HepG2 (cell line): Measurements from ENCODE around the gene SRSF7. TPM values are rescaled to one million over a fixed set of nuclear protein-coding genes. Genes with fewer than 3 reads are reported as not detected.

Experiments used
- ATAC-seq: fragments of 200-7000 bp; cut with Tn5 transposase; 3 replicates; pipeline ENCODE4 v1.9.1; 2020; ENCODE audit warnings: mild to moderate bottlenecking, moderate library complexity
- BruUV-seq: library from RNA; stranded (reverse); fragments of 400-500 nt; replicated peaks from 2 replicates; lab custom pipeline; 2021; lab: Mats Ljungman, UMichigan
- CTCF ChIA-PET: fragments of 300-600 bp; formaldehyde crosslinking; extraction: SDS; loops from one replicate; lab custom pipeline; 2021; ENCODE audit warnings: low total read pairs, inconsistent platforms, low intra/inter-chr PET ratio; lab: Yijun Ruan, JAX
- POLR2A ChIA-PET: fragments of 350-600 bp; sonication (Branson Sonifier 250); formaldehyde crosslinking; loops from one replicate; lab custom pipeline; 2020; ENCODE audit warnings: antibody characterized with exemption, inconsistent platforms; lab: Yijun Ruan, JAX
- DNase-seq: peaks from one replicate; pipeline ENCODE4 v3.0.0-alpha.2; 2015; ENCODE audit warnings: low spot score
- FAIRE-seq: peaks from 3 replicates; lab custom pipeline; 2011; peaks lifted over from hg19 to GRCh38; lab: Jason Lieb, UNC
- H2AFZ ChIP-seq: one replicate; pipeline ENCODE4 v1.6.1; 2011; ENCODE audit warnings: low read length, inconsistent platforms
- H3K27ac ChIP-seq: fragments of 300-600 bp; 3 replicates; pipeline ENCODE4 v1.8.0; 2011; ENCODE audit warnings: mixed run types, mild to moderate bottlenecking, mixed read lengths, low read length, inconsistent platforms; ENCODE audit not compliant: insufficient read depth; ENCODE audit errors: extremely low read length
- H3K27me3 ChIP-seq, 2 experiments: fragments of 200-600 bp in 1 of 2; 2 replicates in 1 of 2; 3 replicates in 1 of 2; pipeline versions ENCODE4 v1.6.0 to v1.8.0; 2011; ENCODE audit warnings: low read length in 2 of 2, mild to moderate bottlenecking in 2 of 2, moderate library complexity in 2 of 2, inconsistent platforms in 1 of 2; ENCODE audit not compliant: insufficient read depth in 2 of 2, control insufficient read depth in 1 of 2
- H3K36me3 ChIP-seq, 2 experiments: fragments of 200-600 bp in 1 of 2; replicated peaks in 1 of 2; 2 replicates in 1 of 2; 3 replicates in 1 of 2; pipeline versions ENCODE4 v1.5.1 to v1.8.0; 2011; ENCODE audit warnings: low read length in 2 of 2, inconsistent platforms in 1 of 2; ENCODE audit not compliant: insufficient read depth in 2 of 2, control insufficient read depth in 1 of 2
- H3K4me1 ChIP-seq: 2 replicates; pipeline ENCODE4 v1.5.1; 2012; ENCODE audit warnings: low read length, inconsistent platforms; ENCODE audit not compliant: insufficient read depth
- H3K4me2 ChIP-seq: 2 replicates; pipeline ENCODE4 v1.6.0; 2011; ENCODE audit warnings: low read depth, low read length, inconsistent platforms
- H3K4me3 ChIP-seq, 3 experiments: fragments of 200-600 bp in 1 of 3; sonication (generic), shearing (Covaris generic) in 1 of 3; replicated peaks in 1 of 3; 2 replicates each; pipeline ENCODE4 v1.5.1; 2011 to 2016; ENCODE audit warnings: low read length in 3 of 3, inconsistent platforms in 2 of 3, low read depth in 2 of 3, mild to moderate bottlenecking in 2 of 3, control low read depth in 1 of 3, mixed read lengths in 1 of 3; ENCODE audit not compliant: insufficient read depth in 1 of 3
- H3K79me2 ChIP-seq: one replicate; pipeline ENCODE4 v1.6.1; 2011; ENCODE audit warnings: low read length, inconsistent platforms; ENCODE audit not compliant: insufficient read depth
- H3K9ac ChIP-seq: 2 replicates; pipeline ENCODE4 v1.6.0; 2011; ENCODE audit warnings: mild to moderate bottlenecking, low read depth, low read length, inconsistent platforms; ENCODE audit not compliant: insufficient read depth
- H3K9me3 ChIP-seq: 2 replicates; pipeline ENCODE4 v1.5.1; 2012; ENCODE audit warnings: mild to moderate bottlenecking, low read length
- H4K20me1 ChIP-seq: 2 replicates; pipeline ENCODE4 v1.6.0; 2011; ENCODE audit warnings: inconsistent platforms, mild to moderate bottlenecking, low read length, moderate library complexity; ENCODE audit not compliant: insufficient read depth
- CHD2 ChIP-seq: IDR thresholded peaks from 2 replicates; pipeline ENCODE4 v1.6.1; 2011; ENCODE audit warnings: low read depth, low read length, improper control_type of control experiment
- ETV5 ChIP-seq: IDR thresholded peaks from 2 replicates; pipeline ENCODE4 v1.6.1; 2018; ENCODE audit warnings: missing biosample characterization, missing genetic modification reagents, inconsistent platforms, borderline replicate concordance
- GATAD1 ChIP-seq: IDR thresholded peaks from 2 replicates; pipeline ENCODE4 v1.6.1; 2016; ENCODE audit warnings: missing genetic modification reagents, missing compliant biosample characterization
- GMEB2 ChIP-seq: IDR thresholded peaks from 2 replicates; pipeline ENCODE4 v1.6.1; 2016; ENCODE audit warnings: missing biosample characterization, missing genetic modification reagents, low read depth
- RARG ChIP-seq: sonication (generic); formaldehyde crosslinking; IDR thresholded peaks from 2 replicates; pipeline ENCODE4 v1.4.0; 2020; ENCODE audit warnings: low read depth, mild to moderate bottlenecking, missing genetic modification reagents
- ZNF121 ChIP-seq: sonication (generic); formaldehyde crosslinking; IDR thresholded peaks from 2 replicates; pipeline ENCODE4 v1.5.0; 2020; ENCODE audit warnings: mild to moderate bottlenecking, missing genetic modification reagents
- ZNF333 ChIP-seq: sonication (generic); formaldehyde crosslinking; IDR thresholded peaks from 2 replicates; pipeline ENCODE4 v1.4.0; 2020; ENCODE audit warnings: mild to moderate bottlenecking, missing genetic modification reagents, borderline replicate concordance
- ZNF367 ChIP-seq: sonication (generic); formaldehyde crosslinking; IDR thresholded peaks from 2 replicates; pipeline ENCODE4 v1.4.0; 2020; ENCODE audit warnings: missing genetic modification reagents, borderline replicate concordance
- ZNF570 ChIP-seq: sonication (generic); formaldehyde crosslinking; IDR thresholded peaks from 2 replicates; pipeline ENCODE4 v1.4.0; 2020; ENCODE audit warnings: mild to moderate bottlenecking, missing genetic modification reagents, borderline replicate concordance
- ZNF7 ChIP-seq: IDR thresholded peaks from 2 replicates; pipeline ENCODE4 v1.6.1; 2016; ENCODE audit warnings: missing biosample characterization, missing genetic modification reagents
- WGBS: methylation state at CpG from one replicate; pipeline ENCODE4 v1.1.6; 2017; ENCODE audit warnings: low lambda C conversion rate; 5-methylcytosine and 5-hydroxymethylcytosine counted together
- in situ Hi-C: cut with HindIII; loops from 2 replicates; pipeline ENCODE4 v1.10.0; 2017; ENCODE audit warnings: low pct_unique_long_range_greater_than_20kb; ENCODE audit not compliant: extremely low pct_ligation_motif_present
- intact Hi-C: fragments of 100-400 bp; cut with micrococcal nuclease; formaldehyde crosslinking; loops from one replicate; pipeline ENCODE4 v1.10.0; 2022; ENCODE audit not compliant: unreplicated experiment
- polyA plus RNA-seq, 8 experiments: library from polyadenylated mRNA; depleted of rRNA in 3 of 8; stranded (reverse) in 7 of 8; unstranded in 1 of 8; fragments of >200 nt; fragmentation: Illumina TruSeq in 4 of 8; extraction: Trizol in 4 of 8; gene quantifications; 2 replicates each; pipeline versions ENCODE4 v1.2.1 to v1.2.3, GENCODE V29; 2011 to 2016; ENCODE audit warnings: low read depth in 4 of 8, missing spikeins in 1 of 8, mixed read lengths in 1 of 8; ENCODE audit not compliant: insufficient read depth in 1 of 8
- total RNA-seq, 5 experiments: library from RNA; depleted of rRNA; stranded (reverse); fragments of >200 nt; fragmentation: Illumina TruSeq; extraction: Trizol; gene quantifications; 2 replicates each; pipeline ENCODE4 v1.2.3, GENCODE V29; 2016; ENCODE audit warnings: low read depth in 1 of 5
- TF ChIP-seq, protein P1 (sequence below): sonication (generic); formaldehyde crosslinking; IDR thresholded peaks from 2 replicates; pipeline ENCODE4 v1.5.1; 2020; ENCODE audit warnings: mild to moderate bottlenecking, missing genetic modification reagents

Gene SRSF7
- total and polyA plus RNA-seq, 2 of the 13 experiments (the other 11 are each of a cell fraction or from before 2014, with no cell fraction given) = 172 to 275 TPM

DNA sequence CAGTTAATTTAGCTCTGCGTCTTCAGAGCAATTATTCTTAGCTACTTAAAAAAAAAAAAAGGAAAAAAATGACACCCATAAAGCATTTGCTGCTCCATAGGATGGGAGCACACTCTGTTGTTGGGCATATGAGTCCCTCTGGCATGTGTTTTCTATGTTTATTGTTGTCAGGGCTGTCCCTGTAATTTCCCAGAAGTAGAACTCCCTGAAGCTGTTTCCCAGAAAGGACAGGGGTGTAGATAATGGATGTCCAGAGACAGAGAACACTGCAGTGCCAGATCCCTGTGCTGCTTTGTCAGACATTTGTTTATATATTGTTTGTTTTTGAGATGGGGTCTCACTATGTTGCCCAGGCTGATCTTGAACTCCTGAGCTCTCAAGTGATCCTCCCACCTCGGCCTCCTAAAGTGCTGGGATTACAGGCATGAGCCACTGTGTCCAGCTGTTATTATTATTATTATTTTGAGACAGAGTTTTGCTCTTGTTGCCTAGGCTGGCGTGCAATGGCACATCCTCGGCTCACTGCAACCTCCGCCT, 52.6 kb downstream of the SRSF7 start:
- no peak overlapping the region for H3K4me3 ChIP-seq
- H3K27me3 ChIP-seq = no peaks in the 10 kb centered on the region
- ChIA-PET CTCF (no interaction called here), POLR2A (interaction anchor here (1.0 kb wide), 1 partner anchor 12 kb away, joined by 3 read pairs; no protein-coding TSS in a partner anchor)
- intact Hi-C loops = no loop called here
- H3K9ac ChIP-seq = no peak overlapping the region
- ATAC-seq = no peak
- peaks cover 14 to 36% of the 10 kb centered on the region in 2 experiments for H3K36me3 ChIP-seq
- H3K79me2 ChIP-seq = peaks cover 22% of the 10 kb centered on the region
- no peak for FAIRE-seq
- WGBS = 98% methylated on average over 5 of the region's 5 CpGs
- H3K9me3 ChIP-seq = no peaks in the 10 kb centered on the region
- H3K4me1 ChIP-seq = peaks cover 15% of the 10 kb centered on the region
- no peak overlapping the region for H3K4me2 ChIP-seq
- in situ Hi-C loops = no loop called here
- H2AFZ ChIP-seq = no peak overlapping the region
- H4K20me1 ChIP-seq = 0 out of 2 replicates have a peak, but pooled peaks cover 2% of the 10 kb centered on the region
- no TSS peak for BruUV-seq
- TF ChIP-seq GMEB2 (CRISPR knock-in tag) (no peak), ZNF7 (CRISPR knock-in tag) (peak; percentile 67; the same call in 1 of the 2 replicates), ZNF121 (peak; percentile 77), ETV5 (CRISPR knock-in tag) (no peak), RARG (no peak), ZNF367 (CRISPR knock-in tag) (no peak), ZNF333 (no peak), ZNF570 (CRISPR knock-in tag) (no peak), GATAD1 (CRISPR knock-in tag) (no peak), CHD2 (no peak)
- TF ChIP-seq, protein P1, sequence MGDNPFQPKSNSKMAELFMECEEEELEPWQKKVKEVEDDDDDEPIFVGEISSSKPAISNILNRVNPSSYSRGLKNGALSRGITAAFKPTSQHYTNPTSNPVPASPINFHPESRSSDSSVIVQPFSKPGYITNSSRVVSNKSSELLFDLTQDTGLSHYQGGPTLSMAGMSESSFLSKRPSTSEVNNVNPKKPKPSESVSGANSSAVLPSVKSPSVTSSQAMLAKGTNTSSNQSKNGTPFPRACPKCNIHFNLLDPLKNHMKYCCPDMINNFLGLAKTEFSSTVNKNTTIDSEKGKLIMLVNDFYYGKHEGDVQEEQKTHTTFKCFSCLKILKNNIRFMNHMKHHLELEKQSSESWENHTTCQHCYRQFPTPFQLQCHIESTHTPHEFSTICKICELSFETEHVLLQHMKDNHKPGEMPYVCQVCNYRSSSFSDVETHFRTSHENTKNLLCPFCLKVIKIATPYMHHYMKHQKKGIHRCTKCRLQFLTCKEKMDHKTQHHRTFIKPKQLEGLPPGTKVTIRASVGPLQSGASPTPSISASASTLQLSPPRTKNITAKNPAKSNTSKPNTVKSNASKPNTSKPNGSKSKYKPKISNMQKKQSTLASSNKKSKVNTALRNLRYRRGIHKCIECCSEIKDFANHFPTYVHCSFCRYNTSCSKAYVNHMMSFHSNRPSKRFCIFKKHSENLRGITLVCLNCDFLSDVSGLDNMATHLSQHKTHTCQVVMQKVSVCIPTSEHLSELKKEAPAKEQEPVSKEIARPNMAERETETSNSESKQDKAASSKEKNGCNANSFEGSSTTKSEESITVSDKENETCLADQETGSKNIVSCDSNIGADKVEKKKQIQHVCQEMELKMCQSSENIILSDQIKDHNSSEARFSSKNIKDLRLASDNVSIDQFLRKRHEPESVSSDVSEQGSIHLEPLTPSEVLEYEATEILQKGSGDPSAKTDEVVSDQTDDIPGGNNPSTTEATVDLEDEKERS (CRISPR knock-in tag) = no peak
- TF ChIP-seq, all 625 proteins: peak for 2
- no peak overlapping the region for H3K27ac ChIP-seq
- no peak for DNase-seq
